Osteoblast (primary cell): ENCODE data around the gene TGM3. TPM values are rescaled to one million over a fixed set of nuclear protein-coding genes. Genes with fewer than 3 reads are reported as not detected.

Source experiments
- DNase-seq: peaks from one replicate; pipeline ENCODE4 v3.0.0; 2011; ENCODE audit warnings: low spot score, mixed read lengths; ENCODE audit not compliant: insufficient read length; ENCODE audit errors: missing footprints
- H2AFZ ChIP-seq: 2 replicates; pipeline ENCODE4 v1.6.0; 2011; ENCODE audit warnings: mild to moderate bottlenecking, low read length
- H3K27ac ChIP-seq: 2 replicates; pipeline ENCODE4 v1.5.1; 2011; ENCODE audit warnings: mild to moderate bottlenecking, low read depth, low read length, moderate library complexity
- H3K27me3 ChIP-seq: 2 replicates; pipeline ENCODE4 v1.6.0; 2012; ENCODE audit warnings: mild to moderate bottlenecking, control low read depth, inconsistent platforms, low read length, moderate library complexity; ENCODE audit not compliant: insufficient read depth
- H3K36me3 ChIP-seq: 2 replicates; pipeline ENCODE4 v1.5.1; 2011; ENCODE audit warnings: mild to moderate bottlenecking, low read length, control low read depth, moderate library complexity; ENCODE audit not compliant: insufficient read depth
- H3K4me1 ChIP-seq: 2 replicates; pipeline ENCODE4 v1.5.1; 2011; ENCODE audit warnings: mild to moderate bottlenecking, low read length, control low read depth, moderate library complexity; ENCODE audit not compliant: insufficient read depth
- H3K4me2 ChIP-seq: 2 replicates; pipeline ENCODE4 v1.6.0; 2011; ENCODE audit warnings: mild to moderate bottlenecking, low read length; ENCODE audit not compliant: insufficient read depth
- H3K4me3 ChIP-seq: fragments of 200-600 bp; sonication (generic); 3 replicates; pipeline ENCODE4 v1.5.1; 2012; ENCODE audit warnings: mild to moderate bottlenecking, low read length, inconsistent platforms; ENCODE audit not compliant: insufficient read depth
- H3K79me2 ChIP-seq: 2 replicates; pipeline ENCODE4 v1.6.0; 2012; ENCODE audit warnings: mild to moderate bottlenecking, low read length, control low read depth, inconsistent platforms; ENCODE audit not compliant: insufficient read depth
- H3K9me3 ChIP-seq: 2 replicates; pipeline ENCODE4 v1.5.1; 2011; ENCODE audit warnings: low read depth, low read length, control low read depth
- H4K20me1 ChIP-seq: 2 replicates; pipeline ENCODE4 v1.6.0; 2012; ENCODE audit warnings: mild to moderate bottlenecking, low read length, control low read depth; ENCODE audit not compliant: insufficient read depth
- total RNA-seq: library from RNA; depleted of rRNA; stranded (reverse); fragments of >200 nt; gene quantifications from 2 replicates; pipeline ENCODE4 v1.2.3, GENCODE V29; 2012
- TF ChIP-seq, protein P1 (sequence below): IDR thresholded peaks from 2 replicates; pipeline ENCODE4 v1.5.1; 2011; ENCODE audit warnings: mild to moderate bottlenecking, low read depth, low read length, moderate library complexity; ENCODE audit errors: extremely low read depth

The TGM3 gene
- total RNA-seq, 1 donor, result not detected

DNA sequence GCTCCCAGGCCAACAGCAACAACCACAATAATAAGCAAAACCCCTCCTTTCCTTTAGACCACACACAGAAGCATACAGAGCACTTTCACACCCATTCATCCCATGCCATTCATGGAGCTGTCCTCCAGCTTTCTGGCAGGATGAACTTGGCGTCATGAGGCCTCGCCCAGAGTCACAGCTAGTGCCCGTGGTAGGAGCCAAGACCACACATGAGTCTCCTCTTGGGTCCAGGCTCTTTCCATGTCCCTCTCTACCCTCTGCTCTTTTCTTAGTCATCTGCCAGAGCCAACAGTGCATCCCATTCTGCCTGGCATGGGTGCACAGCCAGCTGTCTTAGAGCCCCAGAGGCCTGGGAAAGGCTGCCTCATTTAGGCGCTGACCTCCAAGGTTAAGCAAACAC lies 1.8 kb upstream of the TGM3 start:
- no peak overlapping the region for H3K4me3 ChIP-seq
- no peaks in the 10 kb centered on the region for H3K9me3 ChIP-seq
- no peak overlapping the region for H3K27ac ChIP-seq
- peaks cover 26% of the 10 kb centered on the region for H3K27me3 ChIP-seq
- H4K20me1 ChIP-seq, result no peaks in the 10 kb centered on the region
- no peaks in the 10 kb centered on the region for H3K36me3 ChIP-seq
- no peaks in the 10 kb centered on the region for H3K79me2 ChIP-seq
- TF ChIP-seq, protein P1, sequence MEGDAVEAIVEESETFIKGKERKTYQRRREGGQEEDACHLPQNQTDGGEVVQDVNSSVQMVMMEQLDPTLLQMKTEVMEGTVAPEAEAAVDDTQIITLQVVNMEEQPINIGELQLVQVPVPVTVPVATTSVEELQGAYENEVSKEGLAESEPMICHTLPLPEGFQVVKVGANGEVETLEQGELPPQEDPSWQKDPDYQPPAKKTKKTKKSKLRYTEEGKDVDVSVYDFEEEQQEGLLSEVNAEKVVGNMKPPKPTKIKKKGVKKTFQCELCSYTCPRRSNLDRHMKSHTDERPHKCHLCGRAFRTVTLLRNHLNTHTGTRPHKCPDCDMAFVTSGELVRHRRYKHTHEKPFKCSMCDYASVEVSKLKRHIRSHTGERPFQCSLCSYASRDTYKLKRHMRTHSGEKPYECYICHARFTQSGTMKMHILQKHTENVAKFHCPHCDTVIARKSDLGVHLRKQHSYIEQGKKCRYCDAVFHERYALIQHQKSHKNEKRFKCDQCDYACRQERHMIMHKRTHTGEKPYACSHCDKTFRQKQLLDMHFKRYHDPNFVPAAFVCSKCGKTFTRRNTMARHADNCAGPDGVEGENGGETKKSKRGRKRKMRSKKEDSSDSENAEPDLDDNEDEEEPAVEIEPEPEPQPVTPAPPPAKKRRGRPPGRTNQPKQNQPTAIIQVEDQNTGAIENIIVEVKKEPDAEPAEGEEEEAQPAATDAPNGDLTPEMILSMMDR, result no peak
- H2AFZ ChIP-seq, result no peak overlapping the region
- no peak for DNase-seq
- no peaks in the 10 kb centered on the region for H3K4me1 ChIP-seq
- no peak overlapping the region for H3K4me2 ChIP-seq

DNA sequence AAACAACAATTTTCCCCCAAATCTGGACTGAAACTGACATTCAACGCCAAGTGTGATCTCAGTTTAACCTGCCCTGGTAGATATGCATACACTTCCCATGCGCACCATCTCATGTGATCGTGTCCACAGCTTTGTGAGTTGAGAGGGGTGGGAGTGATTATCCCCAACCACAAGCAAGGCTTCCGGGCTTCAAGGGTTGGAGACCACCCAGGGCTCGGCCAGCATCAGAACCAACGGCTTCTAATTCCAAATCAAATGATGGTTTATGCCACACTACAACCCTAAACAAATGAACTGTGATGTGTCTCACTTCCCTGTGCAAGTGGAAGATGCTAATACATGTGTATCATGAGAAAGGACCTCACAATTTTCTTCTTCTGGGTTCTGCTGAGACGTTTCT lies 515 bp upstream of the TGM3 start:
- Histone ChIP-seq H3K79me2 (no peaks in the 10 kb centered on the region), H3K4me3 (no peak overlapping the region), H3K27me3 (peaks cover 26% of the 10 kb centered on the region), H2AFZ (no peak overlapping the region), H3K4me1 (no peaks in the 10 kb centered on the region), H3K9me3 (no peaks in the 10 kb centered on the region), H4K20me1 (no peaks in the 10 kb centered on the region), H3K27ac (no peak overlapping the region), H3K4me2 (no peak overlapping the region), H3K36me3 (no peaks in the 10 kb centered on the region)
- TF ChIP-seq, protein P1, result no peak
- no peak for DNase-seq

DNA sequence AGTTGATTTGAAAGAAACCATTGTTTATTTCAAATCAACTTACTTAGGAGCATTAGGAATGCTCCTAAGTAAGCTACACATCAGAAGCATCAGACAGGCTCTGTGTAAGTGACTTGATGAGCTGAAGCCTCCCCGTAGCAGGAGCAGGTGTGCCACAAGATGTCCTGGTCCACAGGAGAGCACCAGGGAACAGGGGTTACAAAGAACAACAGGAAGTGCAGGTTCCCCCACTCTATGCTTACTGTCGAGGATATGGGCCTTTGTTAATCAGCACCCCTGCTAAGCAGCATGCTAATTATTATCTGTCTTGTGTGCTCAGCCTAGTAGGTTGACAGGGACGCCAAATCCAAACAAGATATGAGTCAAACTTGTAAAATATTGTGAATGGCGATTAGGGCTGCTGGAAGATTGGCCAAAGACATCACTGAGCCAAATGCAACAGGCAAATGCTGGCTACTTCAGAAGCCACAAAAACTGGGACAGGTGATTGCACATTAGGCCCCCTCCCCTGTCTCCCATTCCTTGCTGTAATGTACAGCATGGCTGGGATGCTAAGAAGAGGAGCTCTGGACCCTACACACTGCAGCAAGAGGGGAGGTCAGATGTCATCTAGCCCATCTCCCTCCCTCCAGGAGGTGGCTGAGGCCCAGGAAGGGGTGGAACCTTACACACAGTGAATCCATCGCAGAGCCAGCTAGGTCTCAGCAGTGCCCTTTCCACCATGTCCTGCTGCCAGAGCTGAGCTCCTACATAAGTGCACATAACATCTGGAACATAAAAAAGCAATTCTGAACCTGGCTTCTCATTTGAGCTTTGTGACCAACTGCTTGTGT lies 939 bp downstream of the TGM3 start:
- H3K27ac ChIP-seq, result no peak overlapping the region
- H3K4me1 ChIP-seq, result no peaks in the 10 kb centered on the region
- H3K4me3 ChIP-seq, result no peak overlapping the region
- H2AFZ ChIP-seq, result no peak overlapping the region
- peaks cover 36% of the 10 kb centered on the region for H3K27me3 ChIP-seq
- no peak overlapping the region for H3K4me2 ChIP-seq
- no peaks in the 10 kb centered on the region for H3K79me2 ChIP-seq
- H4K20me1 ChIP-seq, result no peaks in the 10 kb centered on the region
- TF ChIP-seq, protein P1, result no peak
- DNase-seq, result no peak
- no peaks in the 10 kb centered on the region for H3K9me3 ChIP-seq
- no peaks in the 10 kb centered on the region for H3K36me3 ChIP-seq

DNA sequence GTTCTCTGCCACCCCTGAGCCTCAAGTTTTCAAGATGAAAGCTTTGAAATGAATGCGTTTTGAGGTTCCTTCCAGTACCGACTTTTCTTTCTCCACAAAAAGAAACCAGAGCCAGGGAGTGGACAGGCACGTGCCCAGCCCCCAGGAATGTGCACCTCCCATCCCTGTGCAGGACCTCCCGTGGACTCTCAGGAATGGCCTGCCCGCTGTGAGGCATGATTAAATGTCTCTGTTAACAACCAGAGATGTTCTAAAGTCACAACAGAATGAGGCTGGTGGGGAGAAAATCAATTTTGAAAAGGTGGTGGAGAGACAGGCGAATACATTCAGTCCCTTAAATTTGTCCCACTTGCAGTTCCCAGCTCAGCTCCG lies 1.5 kb downstream of the TGM3 start:
- no peak overlapping the region for H3K4me3 ChIP-seq
- DNase-seq, result no peak
- H2AFZ ChIP-seq, result no peak overlapping the region
- H3K9me3 ChIP-seq, result no peaks in the 10 kb centered on the region
- H3K4me2 ChIP-seq, result no peak overlapping the region
- no peaks in the 10 kb centered on the region for H3K36me3 ChIP-seq
- H3K27me3 ChIP-seq, result peaks cover 36% of the 10 kb centered on the region
- H3K4me1 ChIP-seq, result no peaks in the 10 kb centered on the region
- H3K79me2 ChIP-seq, result no peaks in the 10 kb centered on the region
- TF ChIP-seq, protein P1, result no peak
- H4K20me1 ChIP-seq, result no peaks in the 10 kb centered on the region
- H3K27ac ChIP-seq, result no peak overlapping the region
